GM12878 (cell line): ENCODE measurements around the gene KREMEN2.

Experiments
- BRCA1 ChIP-seq: IDR thresholded peaks from 2 replicates; pipeline ENCODE4 v1.6.1; 2011; ENCODE audit warnings: low read depth, low read length, improper control_type of control experiment
- CBFB ChIP-seq: IDR thresholded peaks from 2 replicates; pipeline ENCODE4 v1.6.1; 2016; ENCODE audit warnings: antibody characterized with exemption, low read depth
- EP300 ChIP-seq, 2 experiments: fragments of 150-350 bp in 1 of 2; IDR thresholded peaks; 2 replicates each; pipeline ENCODE4 v1.6.1; 2011 to 2012; ENCODE audit warnings: low read depth in 2 of 2, low read length in 2 of 2, borderline replicate concordance in 1 of 2, improper control_type of control experiment in 1 of 2, inconsistent platforms in 1 of 2; ENCODE audit not compliant: control insufficient read depth in 1 of 2
- EZH2 ChIP-seq: IDR thresholded peaks from 2 replicates; pipeline ENCODE4 v1.6.1; 2012; ENCODE audit warnings: low read depth, mild to moderate bottlenecking, control low read depth, inconsistent platforms, low read length, borderline replicate concordance; ENCODE audit not compliant: control insufficient read depth
- FOXK2 ChIP-seq: fragments of 450-650 bp; IDR thresholded peaks from 2 replicates; pipeline ENCODE4 v1.6.1; 2017; ENCODE audit warnings: mild to moderate bottlenecking, moderate library complexity
- GATAD2B ChIP-seq: fragments of 450-650 bp; conservative IDR thresholded peaks from 2 replicates; pipeline ENCODE4 v1.6.1; 2017; ENCODE audit warnings: low read depth, mild to moderate bottlenecking, moderate library complexity
- MEF2A ChIP-seq: IDR thresholded peaks from 2 replicates; pipeline ENCODE4 v1.6.1; 2011; ENCODE audit warnings: low read depth, mild to moderate bottlenecking, low read length, moderate library complexity; ENCODE audit not compliant: insufficient read depth
- POLR2A ChIP-seq: IDR thresholded peaks from 2 replicates; pipeline ENCODE4 v1.6.1; 2011; ENCODE audit warnings: low read depth, mild to moderate bottlenecking, low read length
- RAD51 ChIP-seq: fragments of 450-650 bp; IDR thresholded peaks from 2 replicates; pipeline ENCODE4 v1.6.1; 2016; ENCODE audit warnings: moderate library complexity, mild to moderate bottlenecking, inconsistent platforms
- ZZZ3 ChIP-seq: IDR thresholded peaks from 2 replicates; pipeline ENCODE4 v1.6.1; 2011; ENCODE audit warnings: low read depth; ENCODE audit not compliant: control insufficient read depth, insufficient read length
- TF ChIP-seq, protein P1 (sequence below), 3 experiments: IDR thresholded peaks in 2 of 3; conservative IDR thresholded peaks in 1 of 3; 2 replicates each; pipeline ENCODE4 v1.5.1; 2011; ENCODE audit warnings: low read depth in 3 of 3, low read length in 3 of 3, mild to moderate bottlenecking in 3 of 3, control low read depth in 2 of 3, moderate library complexity in 2 of 3, inconsistent platforms in 1 of 3, mixed read lengths in 1 of 3; ENCODE audit not compliant: control insufficient read depth in 2 of 3, insufficient read depth in 1 of 3; ENCODE audit errors: extremely low read depth in 1 of 3
- TF ChIP-seq, protein P2 (sequence below): IDR thresholded peaks from 2 replicates; pipeline ENCODE4 v1.6.1; 2011; ENCODE audit warnings: borderline replicate concordance, low read depth, mild to moderate bottlenecking, moderate library complexity, mixed read lengths, low read length; ENCODE audit not compliant: insufficient read depth; ENCODE audit errors: extremely low read length

DNA sequence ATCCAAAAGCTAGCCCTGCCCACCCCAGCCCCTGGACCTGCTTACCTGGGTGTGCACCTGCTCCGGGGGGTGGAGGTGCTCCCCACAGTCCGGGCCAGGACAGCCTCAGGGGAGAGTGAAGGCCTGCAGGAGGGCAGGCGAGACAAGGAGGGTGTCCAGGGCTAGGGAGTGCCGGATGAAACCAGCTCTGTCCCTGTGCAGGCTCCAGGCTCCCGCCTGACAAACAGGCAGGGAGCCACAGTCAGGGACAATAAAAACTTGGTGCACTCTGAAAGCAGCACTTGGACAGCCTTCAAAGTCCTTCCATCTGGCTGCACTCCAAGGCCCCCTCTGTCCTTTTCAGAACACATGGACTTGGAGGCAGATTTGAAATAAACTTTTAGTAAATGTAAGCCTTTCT is 9.0 kb downstream of the KREMEN2 start:
- TF ChIP-seq CBFB (no peak), EP300 (IDR thresholded peaks at IDR 0.05; ENCODE audit: borderline replicate concordance in 1 of 2, control insufficient read depth in 1 of 2, low read depth in 2 of 2, low read length in 2 of 2) (no peak), RAD51 (no peak), BRCA1 (no peak), POLR2A (peak; percentile 7; the same call in 1 of the 2 replicates), FOXK2 (no peak), MEF2A (no peak), GATAD2B (no peak), ZZZ3 (no peak), EZH2 (no peak)
- TF ChIP-seq, protein P1, sequence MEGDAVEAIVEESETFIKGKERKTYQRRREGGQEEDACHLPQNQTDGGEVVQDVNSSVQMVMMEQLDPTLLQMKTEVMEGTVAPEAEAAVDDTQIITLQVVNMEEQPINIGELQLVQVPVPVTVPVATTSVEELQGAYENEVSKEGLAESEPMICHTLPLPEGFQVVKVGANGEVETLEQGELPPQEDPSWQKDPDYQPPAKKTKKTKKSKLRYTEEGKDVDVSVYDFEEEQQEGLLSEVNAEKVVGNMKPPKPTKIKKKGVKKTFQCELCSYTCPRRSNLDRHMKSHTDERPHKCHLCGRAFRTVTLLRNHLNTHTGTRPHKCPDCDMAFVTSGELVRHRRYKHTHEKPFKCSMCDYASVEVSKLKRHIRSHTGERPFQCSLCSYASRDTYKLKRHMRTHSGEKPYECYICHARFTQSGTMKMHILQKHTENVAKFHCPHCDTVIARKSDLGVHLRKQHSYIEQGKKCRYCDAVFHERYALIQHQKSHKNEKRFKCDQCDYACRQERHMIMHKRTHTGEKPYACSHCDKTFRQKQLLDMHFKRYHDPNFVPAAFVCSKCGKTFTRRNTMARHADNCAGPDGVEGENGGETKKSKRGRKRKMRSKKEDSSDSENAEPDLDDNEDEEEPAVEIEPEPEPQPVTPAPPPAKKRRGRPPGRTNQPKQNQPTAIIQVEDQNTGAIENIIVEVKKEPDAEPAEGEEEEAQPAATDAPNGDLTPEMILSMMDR (IDR thresholded peaks at IDR 0.05 in 2 of 3, conservative IDR thresholded peaks at IDR 0.05 in 1 of 3; ENCODE audit: control insufficient read depth in 2 of 3, extremely low read depth in 1 of 3, insufficient read depth in 1 of 3, low read depth in 3 of 3, low read length in 3 of 3) = no peak
- TF ChIP-seq, protein P2, sequence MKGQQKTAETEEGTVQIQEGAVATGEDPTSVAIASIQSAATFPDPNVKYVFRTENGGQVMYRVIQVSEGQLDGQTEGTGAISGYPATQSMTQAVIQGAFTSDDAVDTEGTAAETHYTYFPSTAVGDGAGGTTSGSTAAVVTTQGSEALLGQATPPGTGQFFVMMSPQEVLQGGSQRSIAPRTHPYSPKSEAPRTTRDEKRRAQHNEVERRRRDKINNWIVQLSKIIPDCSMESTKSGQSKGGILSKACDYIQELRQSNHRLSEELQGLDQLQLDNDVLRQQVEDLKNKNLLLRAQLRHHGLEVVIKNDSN = no peak
